IMR-90 (cell line): ENCODE measurements around the gene SH2D4B. TPM values are rescaled to one million over a fixed set of nuclear protein-coding genes. Genes with fewer than 3 reads are reported as not detected.

ENCODE experiments used
- ATAC-seq: fragments of 200-7000 bp; cut with Tn5 transposase; 2 replicates; pipeline ENCODE4 v1.9.1; 2020; ENCODE audit warnings: low read depth, mild to moderate bottlenecking, moderate library complexity
- BruUV-seq: library from RNA; stranded (reverse); fragments of 400-500 nt; replicated peaks from 2 replicates; lab custom pipeline; 2021; lab: Mats Ljungman, UMichigan
- CTCF ChIA-PET: fragments of 300-600 bp; formaldehyde crosslinking; extraction: SDS; loops from one replicate; lab custom pipeline; 2021; ENCODE audit warnings: antibody characterized with exemption; lab: Yijun Ruan, JAX
- POLR2A ChIA-PET: fragments of 300-600 bp; sonication (Branson Sonifier 250); formaldehyde crosslinking; loops from one replicate; lab custom pipeline; 2022; ENCODE audit warnings: antibody characterized with exemption; ENCODE audit not compliant: unreplicated experiment; lab: Charles Lee
- DNase-seq: peaks from one replicate; pipeline ENCODE4 v3.0.0; 2013
- H2AFZ ChIP-seq: replicated peaks from 2 replicates; pipeline ENCODE3; 2013; ENCODE audit warnings: low read length, mild to moderate bottlenecking; ENCODE audit not compliant: poor library complexity
- H2AK5ac ChIP-seq: 2 replicates; pipeline ENCODE4 v1.6.1; 2013; ENCODE audit warnings: low read depth, low read length, inconsistent platforms
- H2AK9ac ChIP-seq: replicated peaks from 2 replicates; pipeline ENCODE3; 2013; ENCODE audit warnings: mild to moderate bottlenecking, low read depth, low read length, moderate library complexity; ENCODE audit not compliant: poor library complexity
- H2BK120ac ChIP-seq: 2 replicates; pipeline ENCODE4 v1.6.1; 2013; ENCODE audit warnings: low read depth, low read length, inconsistent platforms
- H2BK15ac ChIP-seq: 3 replicates; pipeline ENCODE4 v1.6.1; 2013; ENCODE audit warnings: low read depth, low read length, inconsistent platforms
- H2BK20ac ChIP-seq: 2 replicates; pipeline ENCODE4 v1.6.1; 2013; ENCODE audit warnings: low read depth, mild to moderate bottlenecking, inconsistent platforms, low read length, moderate library complexity
- H2BK5ac ChIP-seq: 2 replicates; pipeline ENCODE4 v1.6.1; 2013; ENCODE audit warnings: mild to moderate bottlenecking, low read depth, low read length, inconsistent platforms; ENCODE audit not compliant: poor library complexity, severe bottlenecking
- H3K14ac ChIP-seq: replicated peaks from 2 replicates; pipeline ENCODE4 v1.6.1; 2013; ENCODE audit warnings: low read depth, low read length, inconsistent platforms
- H3K18ac ChIP-seq: 2 replicates; pipeline ENCODE4 v1.6.1; 2013; ENCODE audit warnings: low read depth, low read length, control low read depth
- H3K23ac ChIP-seq: 2 replicates; pipeline ENCODE4 v1.6.1; 2013; ENCODE audit warnings: low read depth, low read length, inconsistent platforms
- H3K27ac ChIP-seq: 2 replicates; pipeline ENCODE4 v1.5.1; 2013; ENCODE audit warnings: mild to moderate bottlenecking, control low read depth, low read length; ENCODE audit not compliant: insufficient read depth
- H3K27me3 ChIP-seq: 2 replicates; pipeline ENCODE4 v1.6.1; 2013; ENCODE audit warnings: low read length; ENCODE audit not compliant: control insufficient read depth, insufficient read depth
- H3K36me3 ChIP-seq: 2 replicates; pipeline ENCODE4 v1.6.1; 2013; ENCODE audit warnings: low read length, mixed read lengths; ENCODE audit not compliant: control insufficient read depth, insufficient read depth
- H3K4ac ChIP-seq: 2 replicates; pipeline ENCODE4 v1.6.1; 2013; ENCODE audit warnings: low read depth, low read length, inconsistent platforms
- H3K4me1 ChIP-seq: 2 replicates; pipeline ENCODE4 v1.6.1; 2013; ENCODE audit warnings: low read length, mixed read lengths; ENCODE audit not compliant: control insufficient read depth, insufficient read depth
- H3K4me2 ChIP-seq: 2 replicates; pipeline ENCODE4 v1.6.1; 2013; ENCODE audit warnings: low read depth, mild to moderate bottlenecking, control low read depth, low read length, moderate library complexity
- H3K4me3 ChIP-seq: 2 replicates; pipeline ENCODE4 v1.5.1; 2013; ENCODE audit warnings: low read depth, mild to moderate bottlenecking, control low read depth, low read length, moderate library complexity; ENCODE audit not compliant: insufficient read depth
- H3K56ac ChIP-seq: 2 replicates; pipeline ENCODE4 v1.6.1; 2013; ENCODE audit warnings: low read length, inconsistent platforms; ENCODE audit not compliant: insufficient read depth; ENCODE audit errors: extremely low read depth
- H3K79me1 ChIP-seq, 2 experiments: 2 replicates each; pipeline ENCODE4 v1.6.1; 2013; ENCODE audit warnings: low read length in 2 of 2, inconsistent platforms in 1 of 2, low read depth in 1 of 2
- H3K9ac ChIP-seq: 2 replicates; pipeline ENCODE4 v1.6.1; 2013; ENCODE audit warnings: low read depth, low read length, control low read depth
- H3K9me1 ChIP-seq: 2 replicates; pipeline ENCODE4 v1.6.1; 2013; ENCODE audit warnings: low read length, inconsistent platforms; ENCODE audit not compliant: insufficient read depth
- H3K9me3 ChIP-seq: 2 replicates; pipeline ENCODE4 v1.6.1; 2013; ENCODE audit warnings: low read length; ENCODE audit not compliant: control insufficient read depth, insufficient read depth
- H4K20me1 ChIP-seq: 2 replicates; pipeline ENCODE4 v1.6.1; 2013; ENCODE audit warnings: low read length, inconsistent platforms; ENCODE audit not compliant: insufficient read depth
- H4K5ac ChIP-seq: 2 replicates; pipeline ENCODE4 v1.6.1; 2013; ENCODE audit warnings: mild to moderate bottlenecking, low read depth, low read length, control low read depth
- H4K8ac ChIP-seq, 2 experiments: 2 replicates each; pipeline ENCODE4 v1.6.1; 2013; ENCODE audit warnings: low read depth in 2 of 2, low read length in 2 of 2, control low read depth in 1 of 2, inconsistent platforms in 1 of 2
- H4K91ac ChIP-seq: 2 replicates; pipeline ENCODE4 v1.6.1; 2013; ENCODE audit warnings: low read depth, low read length, inconsistent platforms; ENCODE audit not compliant: insufficient read depth
- BHLHE40 ChIP-seq: fragments of 150-350 bp; IDR thresholded peaks from 2 replicates; pipeline ENCODE4 v1.6.1; 2016; ENCODE audit warnings: mild to moderate bottlenecking, low read depth, low read length
- CEBPB ChIP-seq: IDR thresholded peaks from 2 replicates; pipeline ENCODE4 v1.6.1; 2012; ENCODE audit warnings: low read depth, low read length, improper control_type of control experiment
- CHD1 ChIP-seq: IDR thresholded peaks from 2 replicates; pipeline ENCODE4 v1.6.1; 2012; ENCODE audit warnings: low read depth, low read length, improper control_type of control experiment
- FOS ChIP-seq: fragments of 150-350 bp; IDR thresholded peaks from 2 replicates; pipeline ENCODE4 v1.6.1; 2016; ENCODE audit warnings: low read depth, low read length
- MAFK ChIP-seq: IDR thresholded peaks from 2 replicates; pipeline ENCODE4 v1.6.1; 2012; ENCODE audit warnings: low read depth, low read length, improper control_type of control experiment
- MAZ ChIP-seq: IDR thresholded peaks from 2 replicates; pipeline ENCODE4 v1.6.1; 2012; ENCODE audit warnings: low read depth, mild to moderate bottlenecking, low read length, improper control_type of control experiment, moderate library complexity, borderline replicate concordance
- MXI1 ChIP-seq: IDR thresholded peaks from 2 replicates; pipeline ENCODE4 v1.6.1; 2012; ENCODE audit warnings: low read depth, mild to moderate bottlenecking, low read length, moderate library complexity, borderline replicate concordance
- NFE2L2 ChIP-seq: fragments of 150-350 bp; IDR thresholded peaks from 2 replicates; pipeline ENCODE4 v1.6.1; 2016; ENCODE audit warnings: low read depth, mild to moderate bottlenecking, low read length
- POLR2A ChIP-seq: IDR thresholded peaks from 2 replicates; pipeline ENCODE4 v1.6.1; 2012; ENCODE audit warnings: mild to moderate bottlenecking, low read depth, low read length
- RAD21 ChIP-seq: IDR thresholded peaks from 2 replicates; pipeline ENCODE4 v1.6.1; 2012; ENCODE audit warnings: low read length, improper control_type of control experiment
- RCOR1 ChIP-seq: IDR thresholded peaks from 2 replicates; pipeline ENCODE4 v1.6.1; 2012; ENCODE audit warnings: mild to moderate bottlenecking, low read length, improper control_type of control experiment; ENCODE audit not compliant: insufficient replicate concordance
- RFX5 ChIP-seq: IDR thresholded peaks from 2 replicates; pipeline ENCODE4 v1.8.0; 2012; ENCODE audit warnings: low read depth, mild to moderate bottlenecking, low read length, moderate library complexity
- SMC3 ChIP-seq: fragments of 150-350 bp; IDR thresholded peaks from 2 replicates; pipeline ENCODE4 v1.6.1; 2016; ENCODE audit warnings: low read depth, mild to moderate bottlenecking, antibody characterized with exemption, low read length, moderate library complexity
- USF2 ChIP-seq: fragments of 150-350 bp; IDR thresholded peaks from 2 replicates; pipeline ENCODE4 v1.6.1; 2017; ENCODE audit warnings: mild to moderate bottlenecking, antibody characterized with exemption, low read length, low read depth
- WGBS, 2 experiments: methylation state at CpG; one replicate each; pipeline versions ENCODE4 v1.1.5 to v1.1.7; 2013; ENCODE audit warnings: missing lambda C conversion rate in 2 of 2; ENCODE audit not compliant: insufficient read length in 1 of 2; ENCODE audit errors: extremely low coverage in 2 of 2; 5-methylcytosine and 5-hydroxymethylcytosine counted together
- dilution Hi-C: fragments of 300-500 bp; cut with HindIII; formaldehyde crosslinking; loops from one replicate; pipeline ENCODE4 v1.14.3; 2018; ENCODE audit warnings: low sequenced_read_pairs; ENCODE audit not compliant: unreplicated experiment
- in situ Hi-C: fragments of 300-500 bp; cut with MboI; formaldehyde crosslinking; loops from 3 replicates; pipeline ENCODE4 v1.14.3; 2019; ENCODE audit warnings: low sequenced_read_pairs, inconsistent platforms, mixed read lengths
- intact Hi-C: fragments of 100-400 bp; cut with micrococcal nuclease; formaldehyde crosslinking; loops from 2 replicates; pipeline ENCODE4 v1.10.0; 2022
- polyA plus RNA-seq, 3 experiments: library from polyadenylated mRNA; depleted of rRNA; stranded (reverse); fragments of >200 nt; gene quantifications; 2 replicates each; pipeline ENCODE4 v1.2.3, GENCODE V29; 2012; ENCODE audit warnings: low replicate concordance in 1 of 3
- total RNA-seq: library from RNA; depleted of rRNA; stranded (reverse); fragments of >200 nt; gene quantifications from 2 replicates; pipeline ENCODE4 v1.2.3, GENCODE V29; 2012
- TF ChIP-seq, protein P1 (sequence below): conservative IDR thresholded peaks from 2 replicates; pipeline ENCODE4 v1.5.1; 2012; ENCODE audit warnings: mild to moderate bottlenecking, low read depth, low read length, improper control_type of control experiment
- TF ChIP-seq, protein P2 (sequence below): fragments of 150-350 bp; IDR thresholded peaks from 2 replicates; pipeline ENCODE4 v1.6.1; 2016; ENCODE audit warnings: low read depth, mild to moderate bottlenecking, low read length, moderate library complexity, borderline replicate concordance

SH2D4B gene
- total and polyA plus RNA-seq, 2 of the 4 experiments (the other 2 are of a cell fraction): not detected

- ATAC-seq: no peak; the same call in 1 of the 2 replicates
- H2AFZ ChIP-seq: no peak overlapping the region
- no peak overlapping the region for H3K56ac ChIP-seq
- H2BK20ac ChIP-seq: no peak overlapping the region
- dilution Hi-C loops (no loop called here), in situ Hi-C loops (no loop called here), intact Hi-C loops (no loop called here)
- H3K27me3 ChIP-seq: peaks cover 11% of the 10 kb centered on the region
- H4K20me1 ChIP-seq: no peaks in the 10 kb centered on the region
- no peak overlapping the region for H2AK9ac ChIP-seq
- CTCF ChIA-PET: interaction anchor here (0.6 to 0.9 kb wide), 2 partner anchors 19 to 43 kb away, joined by 3 read pairs; no protein-coding TSS in a partner anchor
- no peaks in the 10 kb centered on the region for H3K9me3 ChIP-seq
- H4K5ac ChIP-seq: no peak overlapping the region
- no TSS peak for BruUV-seq
- H2BK15ac ChIP-seq: no peak overlapping the region
- TF ChIP-seq MXI1: no peak
- TF ChIP-seq, protein P1, sequence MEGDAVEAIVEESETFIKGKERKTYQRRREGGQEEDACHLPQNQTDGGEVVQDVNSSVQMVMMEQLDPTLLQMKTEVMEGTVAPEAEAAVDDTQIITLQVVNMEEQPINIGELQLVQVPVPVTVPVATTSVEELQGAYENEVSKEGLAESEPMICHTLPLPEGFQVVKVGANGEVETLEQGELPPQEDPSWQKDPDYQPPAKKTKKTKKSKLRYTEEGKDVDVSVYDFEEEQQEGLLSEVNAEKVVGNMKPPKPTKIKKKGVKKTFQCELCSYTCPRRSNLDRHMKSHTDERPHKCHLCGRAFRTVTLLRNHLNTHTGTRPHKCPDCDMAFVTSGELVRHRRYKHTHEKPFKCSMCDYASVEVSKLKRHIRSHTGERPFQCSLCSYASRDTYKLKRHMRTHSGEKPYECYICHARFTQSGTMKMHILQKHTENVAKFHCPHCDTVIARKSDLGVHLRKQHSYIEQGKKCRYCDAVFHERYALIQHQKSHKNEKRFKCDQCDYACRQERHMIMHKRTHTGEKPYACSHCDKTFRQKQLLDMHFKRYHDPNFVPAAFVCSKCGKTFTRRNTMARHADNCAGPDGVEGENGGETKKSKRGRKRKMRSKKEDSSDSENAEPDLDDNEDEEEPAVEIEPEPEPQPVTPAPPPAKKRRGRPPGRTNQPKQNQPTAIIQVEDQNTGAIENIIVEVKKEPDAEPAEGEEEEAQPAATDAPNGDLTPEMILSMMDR: no peak
- no peak for TF ChIP-seq MAFK
- TF ChIP-seq SMC3: no peak
- TF ChIP-seq NFE2L2: no peak
- TF ChIP-seq USF2: no peak
- no peak for TF ChIP-seq MAZ
- no peak for TF ChIP-seq CEBPB
- TF ChIP-seq POLR2A: no peak
- no peak for TF ChIP-seq RFX5
- TF ChIP-seq RAD21: no peak
- no peak for TF ChIP-seq CHD1
- TF ChIP-seq RCOR1: no peak
- TF ChIP-seq, protein P2, sequence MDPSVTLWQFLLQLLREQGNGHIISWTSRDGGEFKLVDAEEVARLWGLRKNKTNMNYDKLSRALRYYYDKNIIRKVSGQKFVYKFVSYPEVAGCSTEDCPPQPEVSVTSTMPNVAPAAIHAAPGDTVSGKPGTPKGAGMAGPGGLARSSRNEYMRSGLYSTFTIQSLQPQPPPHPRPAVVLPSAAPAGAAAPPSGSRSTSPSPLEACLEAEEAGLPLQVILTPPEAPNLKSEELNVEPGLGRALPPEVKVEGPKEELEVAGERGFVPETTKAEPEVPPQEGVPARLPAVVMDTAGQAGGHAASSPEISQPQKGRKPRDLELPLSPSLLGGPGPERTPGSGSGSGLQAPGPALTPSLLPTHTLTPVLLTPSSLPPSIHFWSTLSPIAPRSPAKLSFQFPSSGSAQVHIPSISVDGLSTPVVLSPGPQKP: no peak
- no peak for TF ChIP-seq FOS
- no peak for TF ChIP-seq BHLHE40
- no peak overlapping the region for H4K8ac ChIP-seq
- no peak overlapping the region for H3K4me2 ChIP-seq
- no peak overlapping the region for H4K91ac ChIP-seq
- no peaks in the 10 kb centered on the region for H3K36me3 ChIP-seq
- no peak overlapping the region for H3K18ac ChIP-seq
- H3K4me3 ChIP-seq: no peak overlapping the region
- no peak overlapping the region for H2BK120ac ChIP-seq
- H3K23ac ChIP-seq: no peak overlapping the region
- H3K79me1 ChIP-seq: no peaks in the 10 kb centered on the region
- H3K4me1 ChIP-seq: no peaks in the 10 kb centered on the region
- POLR2A ChIA-PET: no interaction called here
- no peaks in the 10 kb centered on the region for H3K9me1 ChIP-seq
- H2AK5ac ChIP-seq: no peak overlapping the region
- no peak overlapping the region for H3K4ac ChIP-seq
- no peak overlapping the region for H2BK5ac ChIP-seq
- no peak overlapping the region for H3K9ac ChIP-seq
- 0% methylated on average over 1 of the region's 4 CpGs; no CpG with 5 or more reads in 1 of the 2 experiments for WGBS, 2 experiments
- H3K27ac ChIP-seq: no peak overlapping the region
- H3K14ac ChIP-seq: no peak overlapping the region
- peak; percentile 5 for DNase-seq
These were observed 4.4 kb downstream of the SH2D4B start for GRCh38 chr10:80542053-80542452.
